Vagina (tissue), 2 donors: Measurements from ENCODE around the gene GLYATL3. TPM values are rescaled to one million over a fixed set of nuclear protein-coding genes. Genes with fewer than 3 reads are reported as not detected.

Experiments used
- DNase-seq, 2 donors: peaks; one replicate each; pipeline ENCODE4 v3.0.0-alpha.2; 2017; ENCODE audit errors: extremely low spot score in 2 of 2
- H3K27ac ChIP-seq: fragments of 200-600 bp; sonication (generic); one replicate; pipeline ENCODE4 v1.5.1; 2019
- H3K27me3 ChIP-seq: fragments of 200-600 bp; sonication (generic); one replicate; pipeline ENCODE4 v1.5.1; 2019
- H3K36me3 ChIP-seq, 2 donors: fragments of 200-600 bp; sonication (generic); one replicate each; pipeline ENCODE4 v1.5.1; 2017 to 2019
- H3K4me1 ChIP-seq: fragments of 200-600 bp; sonication (generic); one replicate; pipeline ENCODE4 v1.5.1; 2019
- H3K4me3 ChIP-seq, 2 donors: fragments of 200-600 bp; sonication (generic); 1 replicate in 1 of 2; 2 replicates in 1 of 2; pipeline ENCODE4 v1.5.1; 2016 to 2019
- H3K9me3 ChIP-seq: fragments of 200-600 bp; sonication (generic); one replicate; pipeline ENCODE4 v1.5.1; 2019
- CTCF ChIP-seq, 3 experiments: fragments of 450-650 bp in 2 of 3; fragments of 200-600 bp in 1 of 3; sonication (generic) in 1 of 3; IDR thresholded peaks; one replicate each; pipeline ENCODE4 v1.5.1; 2017 to 2019; ENCODE audit warnings: antibody characterized with exemption in 3 of 3, mild to moderate bottlenecking in 2 of 3, moderate library complexity in 2 of 3
- POLR2A ChIP-seq, 2 donors: fragments of 450-650 bp; IDR thresholded peaks; one replicate each; pipeline ENCODE4 v1.6.1; 2017; ENCODE audit warnings: antibody characterized with exemption in 2 of 2, mild to moderate bottlenecking in 2 of 2, moderate library complexity in 2 of 2
- POLR2AphosphoS5 ChIP-seq, 2 donors: sonication (generic); formaldehyde crosslinking; IDR thresholded peaks; one replicate each; pipeline ENCODE4 v1.9.0; 2017; ENCODE audit warnings: antibody characterized with exemption in 2 of 2, mild to moderate bottlenecking in 2 of 2, low read depth in 1 of 2; ENCODE audit not compliant: insufficient read depth in 1 of 2
- intact Hi-C: fragments of 100-400 bp; cut with DNase I; formaldehyde crosslinking; loops from one replicate; pipeline ENCODE4 v1.15.1; 2023
- total RNA-seq: library from RNA; depleted of rRNA; stranded (reverse); fragments of >200 nt; gene quantifications from one replicate; pipeline ENCODE4 v1.2.3, GENCODE V29; 2016

GLYATL3 gene
- total RNA-seq, 1 donor from 2014 or later = not detected

GRCh38 chr6:49540614-49541013 lies 40.9 kb downstream of the GLYATL3 start:
- Histone ChIP-seq H3K4me3 (no peak overlapping the region), H3K9me3 (no peaks in the 10 kb centered on the region), H3K27me3 (no peaks in the 10 kb centered on the region), H3K36me3 (no peaks in the 10 kb centered on the region), H3K27ac (no peak overlapping the region), H3K4me1 (peaks cover 7% of the 10 kb centered on the region)
- no peak for TF ChIP-seq CTCF (IDR thresholded peaks at IDR 0.05)
- no peak for TF ChIP-seq POLR2A (IDR thresholded peaks at IDR 0.05)
- TF ChIP-seq POLR2AphosphoS5 (IDR thresholded peaks at IDR 0.05; ENCODE audit: insufficient read depth in 1 of 2, low read depth in 1 of 2) = no peak
- intact Hi-C loops = no loop called here
- DNase-seq = no peak

GRCh38 chr6:49541210-49541724 lies 41.5 kb downstream of the GLYATL3 start:
- DNase-seq = no peak
- no peaks in the 10 kb centered on the region for H3K9me3 ChIP-seq
- no peak for TF ChIP-seq CTCF (IDR thresholded peaks at IDR 0.05)
- peak; percentile 36 to 78 for TF ChIP-seq POLR2AphosphoS5 (IDR thresholded peaks at IDR 0.05; ENCODE audit: insufficient read depth in 1 of 2, low read depth in 1 of 2)
- TF ChIP-seq POLR2A (IDR thresholded peaks at IDR 0.05) = no peak
- H3K27me3 ChIP-seq = no peaks in the 10 kb centered on the region
- H3K27ac ChIP-seq = no peak overlapping the region
- H3K36me3 ChIP-seq = no peaks in the 10 kb centered on the region
- intact Hi-C loops = no loop called here
- H3K4me3 ChIP-seq = no peak overlapping the region
- peaks cover 7% of the 10 kb centered on the region for H3K4me1 ChIP-seq

GRCh38 chr6:49541936-49542335 lies 42.2 kb downstream of the GLYATL3 start:
- TF ChIP-seq CTCF (IDR thresholded peaks at IDR 0.05) (no peak), POLR2A (IDR thresholded peaks at IDR 0.05) (no peak), POLR2AphosphoS5 (IDR thresholded peaks at IDR 0.05; ENCODE audit: insufficient read depth in 1 of 2, low read depth in 1 of 2) (no peak)
- Histone ChIP-seq H3K27ac (no peak overlapping the region), H3K27me3 (no peaks in the 10 kb centered on the region), H3K4me3 (no peak overlapping the region), H3K4me1 (peaks cover 7% of the 10 kb centered on the region), H3K9me3 (no peaks in the 10 kb centered on the region), H3K36me3 (no peaks in the 10 kb centered on the region)
- intact Hi-C loops = no loop called here
- no peak for DNase-seq

- Histone ChIP-seq H3K36me3 (no peaks in the 10 kb centered on the region), H3K4me1 (peaks cover 7% of the 10 kb centered on the region), H3K4me3 (no peak overlapping the region), H3K9me3 (no peaks in the 10 kb centered on the region), H3K27ac (no peak overlapping the region), H3K27me3 (no peaks in the 10 kb centered on the region)
- no peak for DNase-seq
- intact Hi-C loops = no loop called here
- TF ChIP-seq POLR2A (IDR thresholded peaks at IDR 0.05) = no peak
- no peak for TF ChIP-seq CTCF (IDR thresholded peaks at IDR 0.05)
- no peak for TF ChIP-seq POLR2AphosphoS5 (IDR thresholded peaks at IDR 0.05; ENCODE audit: insufficient read depth in 1 of 2, low read depth in 1 of 2)
Measured at GRCh38 chr6:49543087-49543858, 43.5 kb downstream of the GLYATL3 start.

GRCh38 chr6:49546331-49546730 lies 46.6 kb downstream of the GLYATL3 start:
- DNase-seq = no peak
- H3K4me3 ChIP-seq = no peak overlapping the region
- H3K9me3 ChIP-seq = no peaks in the 10 kb centered on the region
- H3K4me1 ChIP-seq = peaks cover 17% of the 10 kb centered on the region
- no peaks in the 10 kb centered on the region for H3K27me3 ChIP-seq
- H3K27ac ChIP-seq = no peak overlapping the region
- intact Hi-C loops = no loop called here
- TF ChIP-seq POLR2A (IDR thresholded peaks at IDR 0.05) = no peak
- TF ChIP-seq CTCF (IDR thresholded peaks at IDR 0.05) = no peak
- no peak for TF ChIP-seq POLR2AphosphoS5 (IDR thresholded peaks at IDR 0.05; ENCODE audit: insufficient read depth in 1 of 2, low read depth in 1 of 2)
- no peaks in the 10 kb centered on the region for H3K36me3 ChIP-seq
